HFF-Myc (cell line): ENCODE results near the gene PXN.
"Not testable (repeated sequence)": the region's sequence is repeated elsewhere in the genome, so short reads cannot be mapped to it uniquely, and the experiment has no call there.

ENCODE experiments used
- DNase-seq: peaks from one replicate; pipeline ENCODE4 v3.0.0-alpha.2; 2011; ENCODE audit warnings: low read depth; ENCODE audit errors: extremely low read depth
- H3K4me3 ChIP-seq: replicated peaks from 2 replicates; pipeline ENCODE4 v1.5.1; 2011; ENCODE audit warnings: low read depth, mild to moderate bottlenecking, control low read depth, low read length
- TF ChIP-seq, protein P1 (sequence below): IDR thresholded peaks from 2 replicates; pipeline ENCODE4 v1.5.1; 2012; ENCODE audit warnings: mild to moderate bottlenecking, low read depth, low read length, control low read depth; ENCODE audit errors: missing control alignments

PXN gene

DNA sequence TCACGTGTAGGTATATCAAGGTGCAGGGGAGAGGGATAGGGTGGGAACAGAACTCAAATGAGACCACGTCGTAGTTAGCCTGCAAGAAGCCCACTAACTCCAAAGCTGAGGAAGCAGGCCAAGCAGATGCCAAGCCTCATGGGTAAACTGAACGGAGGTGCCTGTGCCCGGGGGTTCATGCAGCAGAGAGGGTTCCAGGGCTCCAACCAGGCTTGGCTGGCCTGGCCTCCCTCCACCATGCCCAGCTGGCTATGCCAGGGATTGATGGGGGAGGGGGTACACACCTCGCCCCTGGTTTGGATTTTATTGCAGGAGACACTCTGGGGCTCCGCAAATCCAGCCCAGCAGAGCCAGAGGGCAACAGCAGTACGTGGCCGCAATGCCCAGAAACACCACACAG lies 27.3 kb downstream of the PXN start:
- TF ChIP-seq, protein P1, sequence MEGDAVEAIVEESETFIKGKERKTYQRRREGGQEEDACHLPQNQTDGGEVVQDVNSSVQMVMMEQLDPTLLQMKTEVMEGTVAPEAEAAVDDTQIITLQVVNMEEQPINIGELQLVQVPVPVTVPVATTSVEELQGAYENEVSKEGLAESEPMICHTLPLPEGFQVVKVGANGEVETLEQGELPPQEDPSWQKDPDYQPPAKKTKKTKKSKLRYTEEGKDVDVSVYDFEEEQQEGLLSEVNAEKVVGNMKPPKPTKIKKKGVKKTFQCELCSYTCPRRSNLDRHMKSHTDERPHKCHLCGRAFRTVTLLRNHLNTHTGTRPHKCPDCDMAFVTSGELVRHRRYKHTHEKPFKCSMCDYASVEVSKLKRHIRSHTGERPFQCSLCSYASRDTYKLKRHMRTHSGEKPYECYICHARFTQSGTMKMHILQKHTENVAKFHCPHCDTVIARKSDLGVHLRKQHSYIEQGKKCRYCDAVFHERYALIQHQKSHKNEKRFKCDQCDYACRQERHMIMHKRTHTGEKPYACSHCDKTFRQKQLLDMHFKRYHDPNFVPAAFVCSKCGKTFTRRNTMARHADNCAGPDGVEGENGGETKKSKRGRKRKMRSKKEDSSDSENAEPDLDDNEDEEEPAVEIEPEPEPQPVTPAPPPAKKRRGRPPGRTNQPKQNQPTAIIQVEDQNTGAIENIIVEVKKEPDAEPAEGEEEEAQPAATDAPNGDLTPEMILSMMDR, result no peak

DNA sequence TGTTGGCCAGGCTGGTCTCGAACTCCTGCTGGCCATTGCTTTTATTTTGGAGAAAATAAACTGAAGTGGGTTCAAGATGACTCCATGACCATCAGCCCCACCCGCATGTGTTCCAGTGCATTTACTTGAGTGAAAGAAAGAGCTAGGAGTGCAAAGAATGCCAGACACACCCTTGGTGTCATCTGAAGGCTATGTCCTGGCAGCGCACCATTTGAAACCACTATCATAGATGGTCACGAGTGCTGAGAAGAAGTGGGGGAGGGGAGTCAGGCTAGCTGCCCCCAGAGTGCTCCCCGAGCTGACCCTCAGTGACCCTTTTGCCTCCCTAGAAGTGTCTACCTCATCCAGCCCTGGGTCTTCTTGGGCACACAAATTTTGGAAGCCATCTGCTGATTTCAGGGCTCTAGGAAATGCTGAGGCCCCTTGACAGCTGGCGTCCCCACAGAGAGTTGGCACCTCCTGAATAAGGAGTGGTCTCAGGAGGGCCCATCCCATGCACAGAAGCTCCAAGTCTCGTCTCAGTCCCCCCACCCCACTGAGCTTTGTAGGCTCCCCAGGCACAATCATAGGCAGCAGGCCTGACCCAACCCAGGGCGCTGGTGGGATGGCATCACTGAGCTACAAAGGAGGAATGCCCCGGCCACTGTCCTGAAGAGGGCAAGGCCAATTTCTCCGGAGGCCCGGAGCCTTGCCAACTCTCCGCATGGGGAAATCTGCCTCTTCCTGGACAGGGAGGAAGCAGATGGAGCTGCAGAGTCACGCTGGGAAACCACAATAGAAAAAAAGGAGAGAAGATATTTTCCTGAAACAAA lies 28.0 kb downstream of the PXN start:
- DNase-seq, result no peak
- TF ChIP-seq, protein P1, result no peak
- no peak overlapping the region for H3K4me3 ChIP-seq

More for the DNA sequence above, 27.3 kb downstream of the PXN start:
- H3K4me3 ChIP-seq, result no peak overlapping the region
- DNase-seq, result no peak

DNA sequence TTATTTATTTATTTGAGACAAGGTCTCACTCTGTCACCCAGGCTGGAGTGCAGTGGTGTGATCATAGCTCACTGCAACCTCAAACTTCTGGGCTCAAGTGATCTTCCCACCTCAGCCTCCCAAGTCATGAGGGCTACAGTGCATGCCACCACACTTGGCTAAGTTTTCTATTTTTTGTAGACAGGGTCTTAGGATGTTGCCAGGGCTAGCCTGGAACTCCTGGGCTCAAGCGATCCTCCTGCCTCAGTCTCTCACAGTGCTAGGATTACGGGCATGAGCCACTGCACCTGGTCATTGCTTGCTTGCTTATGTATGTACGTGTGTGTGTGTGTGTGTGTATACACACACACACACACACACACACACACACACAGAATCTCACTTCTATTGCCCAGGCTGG lies 28.7 kb downstream of the PXN start:
- H3K4me3 ChIP-seq, DNase-seq: not testable (repeated sequence)

DNA sequence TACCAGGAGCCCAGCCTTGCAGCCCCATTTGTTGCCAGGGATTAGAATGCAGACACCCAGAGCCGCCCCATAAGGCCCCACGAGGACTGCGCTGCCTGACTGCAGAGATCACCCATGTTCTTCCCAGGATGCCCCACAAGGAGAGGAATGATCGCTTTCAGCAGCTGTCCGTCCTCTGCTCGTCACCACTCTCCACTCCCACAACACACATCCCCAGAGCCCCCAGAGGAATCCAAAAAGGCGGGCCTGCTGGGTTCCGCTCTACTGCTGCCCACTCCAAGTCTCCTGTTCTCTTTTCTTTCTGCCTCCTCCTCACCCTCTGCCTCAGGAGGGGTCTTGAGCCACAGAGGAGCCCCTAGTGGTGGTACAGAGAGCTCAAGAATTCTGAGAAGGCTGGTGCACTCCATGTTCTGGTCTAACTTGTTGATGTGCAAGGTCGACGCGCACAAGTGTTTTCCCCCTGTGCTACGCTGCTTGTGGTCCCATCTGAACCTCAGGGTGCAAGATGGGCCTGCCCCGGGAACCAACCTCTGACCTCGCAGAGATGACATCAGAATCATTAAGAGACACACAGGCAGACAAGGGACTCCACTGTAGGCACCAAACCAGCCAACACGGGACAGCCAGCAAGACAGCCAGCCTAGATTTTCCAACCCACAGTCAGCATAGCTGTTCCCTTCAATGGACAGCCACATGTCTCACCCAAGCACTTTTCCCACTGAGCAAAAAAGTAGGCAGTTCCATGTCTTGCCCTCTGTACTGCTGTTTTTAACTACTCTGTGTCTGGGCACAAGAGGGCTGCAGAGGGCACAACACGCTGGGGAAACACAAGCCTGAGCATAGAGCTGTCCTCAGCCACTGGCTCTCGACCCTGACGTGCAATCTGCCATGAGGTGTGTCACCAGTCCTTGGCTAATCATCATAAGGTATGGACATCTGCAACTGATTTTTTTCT lies 29.9 kb downstream of the PXN start:
- no peak overlapping the region for H3K4me3 ChIP-seq
- TF ChIP-seq, protein P1, result peak; percentile 24
- no peak for DNase-seq

DNA sequence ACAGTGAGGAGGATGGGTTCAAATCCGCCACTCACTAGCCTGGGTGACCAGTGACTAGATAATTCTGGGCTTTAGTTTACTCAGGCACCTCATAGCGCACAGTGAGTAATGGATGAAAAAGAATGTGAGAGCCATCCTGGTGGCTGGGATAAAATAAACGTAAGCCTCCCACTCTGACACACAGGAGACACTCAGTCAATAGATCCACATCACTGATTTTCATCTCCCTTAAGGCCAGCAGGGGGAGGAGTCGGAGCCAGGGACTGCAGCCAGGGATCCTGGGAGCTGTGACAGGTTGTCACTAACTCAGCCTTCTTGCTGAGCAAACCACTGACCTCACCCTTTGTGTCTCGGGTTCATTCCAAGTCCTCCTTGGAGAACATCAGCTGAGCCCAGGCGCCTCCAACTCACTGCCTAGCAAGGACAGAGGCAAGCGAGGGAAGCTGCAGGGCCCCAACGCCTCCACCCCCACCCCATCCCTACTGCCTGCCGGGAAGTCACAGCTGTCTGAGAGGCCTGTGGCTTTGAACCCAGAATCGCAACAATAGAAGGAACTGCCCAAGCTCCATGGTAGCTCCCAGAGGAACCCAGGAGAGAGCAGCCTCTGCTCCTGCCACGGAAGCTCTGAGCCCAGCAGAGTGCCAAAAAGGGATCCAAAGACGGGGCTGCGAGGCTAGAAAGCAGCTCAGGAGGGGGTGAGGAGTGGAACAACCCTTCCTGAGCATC lies 30.7 kb downstream of the PXN start:
- no peak overlapping the region for H3K4me3 ChIP-seq
- TF ChIP-seq, protein P1, result peak; percentile 65
- DNase-seq, result peak; percentile 83

DNA sequence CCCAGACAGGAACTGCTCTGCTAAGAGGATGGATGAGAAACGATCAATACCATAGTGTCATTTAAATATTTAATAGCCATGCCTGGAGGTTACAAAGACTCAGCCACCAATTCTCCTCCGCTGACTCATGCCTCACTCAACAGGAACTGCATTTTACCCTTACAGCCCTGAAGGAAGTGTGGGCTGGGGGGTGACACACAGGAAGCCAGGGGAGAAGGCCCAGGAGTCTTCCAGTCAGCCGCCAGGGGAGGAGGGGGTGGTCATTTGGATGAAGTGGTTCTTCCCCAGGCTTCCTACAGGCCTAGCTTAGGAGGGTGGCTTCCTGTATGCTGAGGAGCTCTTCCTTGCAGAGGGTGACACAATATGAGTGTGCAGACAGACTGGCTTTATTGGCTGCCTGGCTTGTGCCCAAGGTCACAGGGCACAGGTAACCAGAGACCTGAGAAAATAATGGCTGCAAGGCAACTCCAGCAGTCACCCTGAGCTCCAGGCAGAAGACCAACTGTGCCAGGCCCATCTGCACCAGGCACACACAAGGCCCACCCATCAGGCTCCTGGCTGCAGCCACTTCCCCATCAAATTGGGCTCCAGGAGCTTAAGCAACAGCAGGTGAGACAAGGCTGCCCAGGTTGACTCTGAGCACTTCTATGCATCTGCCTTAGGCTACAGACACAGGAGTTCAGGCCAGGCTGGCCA lies 34.1 kb downstream of the PXN start:
- TF ChIP-seq, protein P1, result peak; percentile 30
- peak overlapping the region; percentile 30 for H3K4me3 ChIP-seq
- DNase-seq, result peak; percentile 94
